Measurements from ENCODE around the gene SFN. TPM values are rescaled to one million over a fixed set of nuclear protein-coding genes. Genes with fewer than 3 reads are reported as not detected.

Gene SFN
- total and polyA plus RNA-seq, 2 donors (not counting 3 experiments of a cell fraction or from before 2014, with no cell fraction given), result 0.08 to 0.33 TPM

DNA sequence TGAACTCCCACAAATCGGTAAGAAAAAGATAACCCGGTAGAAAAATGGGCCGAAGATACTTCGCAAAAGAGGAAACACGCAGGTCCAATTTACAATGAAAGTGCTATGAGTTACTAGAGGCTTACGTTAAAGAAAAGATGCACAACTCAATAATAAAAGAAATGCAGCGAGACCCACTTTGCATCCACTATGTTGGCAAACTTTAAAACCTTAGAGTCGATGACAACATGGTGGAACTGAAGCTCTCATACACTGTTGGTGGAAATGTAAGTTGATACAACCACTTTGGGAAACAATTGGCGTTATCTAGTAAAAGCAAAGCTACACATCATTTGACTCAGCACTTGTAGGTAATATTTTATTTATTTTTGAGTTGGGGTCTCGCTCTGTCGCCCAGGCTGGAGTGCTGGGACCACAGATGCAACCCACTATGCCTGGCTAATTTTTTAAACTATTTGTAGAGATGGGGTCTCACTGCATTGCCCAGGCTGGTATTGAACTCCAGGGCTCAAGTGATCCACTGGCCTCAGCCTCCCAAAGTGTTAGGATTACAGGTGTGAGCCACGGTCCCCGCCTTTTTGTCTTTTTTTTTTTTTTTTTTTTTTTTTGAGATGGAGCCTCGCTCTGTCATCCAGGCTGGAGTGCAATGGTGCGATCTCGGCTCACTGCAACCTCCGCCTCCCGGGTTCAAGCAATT, 38.0 kb downstream of the SFN start:
- Histone ChIP-seq H3K9me1 (replicated peaks; ENCODE audit: control insufficient read depth, extremely low read depth, insufficient read depth, low read length) (no peaks in the 10 kb centered on the region), H3K27ac (ENCODE audit: insufficient read depth, low read depth, low read length) (peak overlapping the region; percentile 60), H3K4me1 (ENCODE audit: control insufficient read depth, extremely low read depth, insufficient read depth, low read length) (peaks cover 12% of the 10 kb centered on the region), H2AFZ (ENCODE audit: low read depth, low read length) (peak overlapping the region; percentile 65), H3K9ac (replicated peaks; ENCODE audit: extremely low read depth, insufficient read depth, low read length) (peak overlapping the region; percentile 99), H4K20me1 (replicated peaks; ENCODE audit: control insufficient read depth, extremely low read depth, insufficient read depth, low read length) (no peaks in the 10 kb centered on the region), H3K4me3 (replicated peaks in 1 of 3; ENCODE audit: insufficient read depth in 1 of 3, low read depth in 1 of 3, low read length in 3 of 3) (peak overlapping the region; percentile 54 to 89 (median 71)), H3K27me3 (ENCODE audit: control insufficient read depth in 2 of 2, insufficient read depth in 2 of 2, low read length in 2 of 2) (no peaks in the 10 kb centered on the region), H3K36me3 (ENCODE audit: control insufficient read depth in 2 of 2, extremely low read depth in 1 of 2, insufficient read depth in 2 of 2, low read length in 2 of 2) (peaks cover 0 to 6% of the 10 kb centered on the region in 2 experiments), H3K79me2 (ENCODE audit: control insufficient read depth, insufficient read depth, low read length) (peaks cover 19% of the 10 kb centered on the region), H3K9me3 (replicated peaks; ENCODE audit: control insufficient read depth, insufficient read depth, low read length) (no peaks in the 10 kb centered on the region), H3K4me2 (ENCODE audit: insufficient read depth, low read length) (peak overlapping the region; percentile 93)
- FAIRE-seq (no peak), DNase-seq (ENCODE audit: low read depth, low spot score) (no peak)
- dilution Hi-C loops (cut with MboI; ENCODE audit: extremely low pct_ligation_motif_present, low sequenced_read_pairs), result no loop called here
- BruUV-seq (replicated peaks), result no TSS peak
- POLR2A ChIA-PET, result interaction anchor here (1.1 to 2.9 kb wide), 3 partner anchors 10 to 61 kb away, joined by 3 to 17 read pairs (median 4); partner anchors contain the start of gene GPN2
- TF ChIP-seq, protein P1, sequence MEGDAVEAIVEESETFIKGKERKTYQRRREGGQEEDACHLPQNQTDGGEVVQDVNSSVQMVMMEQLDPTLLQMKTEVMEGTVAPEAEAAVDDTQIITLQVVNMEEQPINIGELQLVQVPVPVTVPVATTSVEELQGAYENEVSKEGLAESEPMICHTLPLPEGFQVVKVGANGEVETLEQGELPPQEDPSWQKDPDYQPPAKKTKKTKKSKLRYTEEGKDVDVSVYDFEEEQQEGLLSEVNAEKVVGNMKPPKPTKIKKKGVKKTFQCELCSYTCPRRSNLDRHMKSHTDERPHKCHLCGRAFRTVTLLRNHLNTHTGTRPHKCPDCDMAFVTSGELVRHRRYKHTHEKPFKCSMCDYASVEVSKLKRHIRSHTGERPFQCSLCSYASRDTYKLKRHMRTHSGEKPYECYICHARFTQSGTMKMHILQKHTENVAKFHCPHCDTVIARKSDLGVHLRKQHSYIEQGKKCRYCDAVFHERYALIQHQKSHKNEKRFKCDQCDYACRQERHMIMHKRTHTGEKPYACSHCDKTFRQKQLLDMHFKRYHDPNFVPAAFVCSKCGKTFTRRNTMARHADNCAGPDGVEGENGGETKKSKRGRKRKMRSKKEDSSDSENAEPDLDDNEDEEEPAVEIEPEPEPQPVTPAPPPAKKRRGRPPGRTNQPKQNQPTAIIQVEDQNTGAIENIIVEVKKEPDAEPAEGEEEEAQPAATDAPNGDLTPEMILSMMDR (IDR thresholded peaks at IDR 0.05; ENCODE audit: extremely low read depth in 1 of 2, insufficient read depth in 1 of 2, low read depth in 1 of 2, low read length in 2 of 2), result no peak
- TF ChIP-seq, protein P2, sequence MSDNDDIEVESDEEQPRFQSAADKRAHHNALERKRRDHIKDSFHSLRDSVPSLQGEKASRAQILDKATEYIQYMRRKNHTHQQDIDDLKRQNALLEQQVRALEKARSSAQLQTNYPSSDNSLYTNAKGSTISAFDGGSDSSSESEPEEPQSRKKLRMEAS (IDR thresholded peaks at IDR 0.05; ENCODE audit: insufficient read depth, insufficient read length), result no peak
- no peak for TF ChIP-seq JUN (IDR thresholded peaks at IDR 0.05; ENCODE audit: borderline replicate concordance, insufficient read depth, insufficient read length, low read depth)
- TF ChIP-seq FOS (IDR thresholded peaks at IDR 0.05; ENCODE audit: borderline replicate concordance, insufficient read depth, low read length), result no peak
- no peak for TF ChIP-seq POLR2A (IDR thresholded peaks at IDR 0.05; ENCODE audit: low read depth, low read length)
- TF ChIP-seq GATA2 (IDR thresholded peaks at IDR 0.05; ENCODE audit: insufficient read depth, insufficient read length, low read depth, low read length), result no peak
- no peak for TF ChIP-seq MYC (IDR thresholded peaks at IDR 0.05; ENCODE audit: low read depth, low read length)
- TF ChIP-seq POLR2AphosphoS5 (IDR thresholded peaks at IDR 0.05; ENCODE audit: insufficient read depth, low read depth, low read length), result no peak
- no peak for TF ChIP-seq EZH2 (IDR thresholded peaks at IDR 0.05; ENCODE audit: borderline replicate concordance, low read depth, low read length, severe bottlenecking)
- CTCF ChIA-PET, result interaction anchor here (1.1 to 1.7 kb wide), 6 partner anchors 11 to 36 kb away, joined by 3 to 9 read pairs (median 4); partner anchors contain the start of genes GPN2 and NUDC
- intact Hi-C loops (cut with micrococcal nuclease), result loop anchor here (1.0 kb wide), 1 partner anchor 20 kb away; the partner anchor contains the start of gene NUDC
